GM12874 (cell line): ENCODE data around the gene ZCWPW2.
A peak's percentile ranks its signal among the peaks of the same experiment; 100 is the strongest.

ENCODE experiments used
- CTCF ChIP-seq: IDR thresholded peaks from 2 replicates; pipeline ENCODE4 v1.5.1; 2011; ENCODE audit warnings: low read depth, mild to moderate bottlenecking, control low read depth, low read length, moderate library complexity; ENCODE audit not compliant: insufficient read depth

The ZCWPW2 gene

GRCh38 chr3:28317438-28318022, 31.0 kb upstream of the ZCWPW2 start:
- peak; percentile 57 for TF ChIP-seq CTCF

- TF ChIP-seq CTCF, result no peak
Observed at GRCh38 chr3:28320981-28321380, 27.5 kb upstream of the ZCWPW2 start.

GRCh38 chr3:28322464-28322863, 26.1 kb upstream of the ZCWPW2 start:
- no peak for TF ChIP-seq CTCF

GRCh38 chr3:28326458-28326926, 22.0 kb upstream of the ZCWPW2 start:
- no peak for TF ChIP-seq CTCF

GRCh38 chr3:28328188-28329151, 20.1 kb upstream of the ZCWPW2 start:
- TF ChIP-seq CTCF, result peak; percentile 11; the same call in 1 of the 2 replicates

- TF ChIP-seq CTCF, result no peak
Observed at GRCh38 chr3:28334552-28334951, 14.0 kb upstream of the ZCWPW2 start.

GRCh38 chr3:28335246-28335645, 13.3 kb upstream of the ZCWPW2 start:
- no peak for TF ChIP-seq CTCF
